Tibial artery (tissue), 4 donors: ENCODE measurements around the gene SNAP29.
"Not testable (repeated sequence)": the region's sequence is repeated elsewhere in the genome, so short reads cannot be mapped to it uniquely, and the experiment has no call there.

ENCODE experiments used
- DNase-seq, 2 donors: peaks; one replicate each; pipeline ENCODE4 v3.0.0-alpha.2; 2019
- H3K27ac ChIP-seq, 2 donors: fragments of 200-600 bp; sonication (generic) in 1 of 2; 1 replicate in 1 of 2; 2 replicates in 1 of 2; pipeline ENCODE4 v1.5.1; 2018 to 2019; ENCODE audit warnings: mild to moderate bottlenecking in 1 of 2
- H3K27me3 ChIP-seq, 2 donors: fragments of 200-600 bp; sonication (generic) in 1 of 2; one replicate each; pipeline versions ENCODE4 v1.5.1 to v1.6.0; 2016 to 2019
- H3K36me3 ChIP-seq, 3 donors: fragments of 200-600 bp; sonication (generic) in 2 of 3; one replicate each; pipeline ENCODE4 v1.5.1; 2016 to 2019; ENCODE audit warnings: mild to moderate bottlenecking in 2 of 3
- H3K4me1 ChIP-seq, 4 donors: fragments of 200-600 bp; sonication (generic) in 2 of 4; 1 replicate in 3 of 4; 2 replicates in 1 of 4; pipeline ENCODE4 v1.5.1; 2016 to 2019
- H3K4me3 ChIP-seq, 2 donors: fragments of 200-600 bp; sonication (generic) in 1 of 2; 1 replicate in 1 of 2; 2 replicates in 1 of 2; pipeline ENCODE4 v1.5.1; 2018 to 2019; ENCODE audit warnings: mild to moderate bottlenecking in 2 of 2
- H3K9me3 ChIP-seq, 3 donors: fragments of 200-600 bp; sonication (generic) in 1 of 3; one replicate each; pipeline ENCODE4 v1.5.1; 2016 to 2019
- CTCF ChIP-seq, 2 experiments: fragments of 200-600 bp in 1 of 2; fragments of 450-650 bp in 1 of 2; IDR thresholded peaks; one replicate each; pipeline ENCODE4 v1.5.1; 2017 to 2019; ENCODE audit warnings: antibody characterized with exemption in 2 of 2, mild to moderate bottlenecking in 1 of 2, moderate library complexity in 1 of 2
- intact Hi-C: fragments of 100-400 bp; cut with DNase I; formaldehyde crosslinking; loops from one replicate; pipeline ENCODE4 v1.15.0; 2023; ENCODE audit warnings: low total_unique reads

Gene SNAP29

GRCh38 chr22:20829491-20830134, 29.2 kb upstream of the SNAP29 start:
- Histone ChIP-seq H3K4me1 (no peaks in the 10 kb centered on the region), H3K27ac (no peak overlapping the region), H3K9me3 (no peaks in the 10 kb centered on the region), H3K36me3 (peaks cover 37 to 86% (median 55%) of the 10 kb centered on the region in 3 donors), H3K4me3 (no peak overlapping the region), H3K27me3 (no peaks in the 10 kb centered on the region)
- TF ChIP-seq CTCF (IDR thresholded peaks at IDR 0.05): no peak
- intact Hi-C loops: no loop called here
- DNase-seq: no peak

- peaks cover 30 to 60% (median 45%) of the 10 kb centered on the region in 3 donors for H3K36me3 ChIP-seq
- no peaks in the 10 kb centered on the region for H3K9me3 ChIP-seq
- no peak for DNase-seq
- no peaks in the 10 kb centered on the region for H3K27me3 ChIP-seq
- no peak overlapping the region for H3K27ac ChIP-seq
- intact Hi-C loops: no loop called here
- TF ChIP-seq CTCF (IDR thresholded peaks at IDR 0.05): no peak
- no peaks in the 10 kb centered on the region for H3K4me1 ChIP-seq
- H3K4me3 ChIP-seq: no peak overlapping the region
Measured at GRCh38 chr22:20833225-20833665, 25.6 kb upstream of the SNAP29 start.

DNA sequence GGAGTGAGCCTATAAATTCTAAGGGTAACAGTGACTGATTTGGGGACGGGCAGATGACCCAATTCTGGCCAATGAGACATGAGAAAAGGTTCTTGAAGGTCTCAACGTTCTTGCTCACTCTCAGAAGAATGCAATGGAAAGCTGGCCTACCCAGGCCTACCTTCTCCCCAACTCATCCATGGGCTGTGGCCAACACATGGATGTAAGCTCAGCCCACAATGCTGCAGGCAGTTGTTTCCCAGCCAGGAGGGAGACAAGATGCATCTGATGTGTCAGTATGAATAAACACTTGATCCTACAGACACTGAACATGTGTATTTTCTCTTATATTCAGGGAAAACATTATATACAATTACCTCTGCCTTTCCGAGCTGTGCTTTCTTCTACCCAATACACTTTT, 24.6 kb upstream of the SNAP29 start:
- Histone ChIP-seq H3K27ac (no peak overlapping the region), H3K36me3 (peaks cover 25 to 50% (median 45%) of the 10 kb centered on the region in 3 donors), H3K4me1 (no peaks in the 10 kb centered on the region), H3K27me3 (no peaks in the 10 kb centered on the region), H3K9me3 (no peaks in the 10 kb centered on the region), H3K4me3 (no peak overlapping the region)
- no peak for TF ChIP-seq CTCF (IDR thresholded peaks at IDR 0.05)
- no peak for DNase-seq
- intact Hi-C loops: no loop called here

DNA sequence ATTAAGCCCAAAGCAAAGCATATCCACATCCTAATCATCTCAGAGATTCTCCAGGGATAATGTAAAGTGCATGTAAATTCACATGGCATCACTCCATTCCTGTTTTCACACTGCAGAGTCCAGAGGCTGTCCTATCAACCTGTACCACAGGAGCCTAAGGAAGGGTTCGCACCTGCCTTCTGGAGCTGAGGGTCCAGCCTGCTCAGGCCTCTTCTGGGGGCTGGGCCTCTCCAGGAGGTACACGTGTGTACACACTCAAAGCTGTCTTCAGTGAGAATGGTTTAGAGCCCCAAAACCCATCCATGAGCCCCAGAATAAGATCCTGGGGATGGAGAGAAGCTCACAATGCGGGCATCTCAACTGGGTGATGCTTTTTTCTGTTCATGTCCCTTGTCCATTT, 24.1 kb upstream of the SNAP29 start:
- Histone ChIP-seq H3K27me3 (no peaks in the 10 kb centered on the region), H3K27ac (no peak overlapping the region), H3K36me3 (peaks cover 25 to 47% (median 44%) of the 10 kb centered on the region in 3 donors), H3K9me3 (no peaks in the 10 kb centered on the region), H3K4me1 (no peaks in the 10 kb centered on the region), H3K4me3 (no peak overlapping the region)
- intact Hi-C loops: no loop called here
- TF ChIP-seq CTCF (IDR thresholded peaks at IDR 0.05): no peak
- no peak for DNase-seq

DNA sequence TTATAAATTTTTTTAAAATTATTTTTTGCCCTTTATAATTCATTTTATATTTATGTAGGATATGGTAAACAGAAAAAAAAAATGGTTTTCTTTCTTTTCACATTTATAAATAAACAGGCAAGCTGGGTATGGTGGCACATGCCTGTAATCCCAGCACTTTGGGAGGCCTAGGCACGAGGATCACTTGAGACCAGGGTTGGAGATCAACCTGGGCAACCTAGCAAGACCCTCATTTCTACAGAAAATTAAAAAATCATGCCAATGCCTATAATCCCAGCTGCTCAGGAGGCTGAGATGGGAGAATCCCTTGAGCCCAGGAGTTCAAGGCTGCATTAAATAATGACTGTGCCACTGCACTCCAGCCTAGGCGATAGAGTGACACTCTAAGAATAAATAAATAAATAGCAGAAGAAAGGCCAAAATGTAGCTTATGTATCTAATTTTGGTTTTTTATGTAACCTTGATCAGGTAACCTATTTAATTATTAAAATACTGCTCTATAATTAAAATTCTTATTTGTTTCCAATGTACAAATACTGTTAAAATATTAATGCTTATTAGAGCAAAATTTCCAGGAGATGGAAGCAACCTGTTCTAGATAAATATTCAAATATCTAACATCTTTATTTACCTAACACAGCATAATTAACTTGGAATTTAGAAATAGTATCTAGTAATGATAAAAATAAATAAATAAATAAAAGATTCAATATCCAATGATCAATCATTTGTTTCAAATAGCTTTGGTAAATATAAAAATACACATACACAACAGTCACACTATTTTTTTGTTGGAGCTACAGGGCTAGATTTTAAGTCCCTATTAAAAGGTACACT, 21.6 kb upstream of the SNAP29 start:
- no peak for TF ChIP-seq CTCF (IDR thresholded peaks at IDR 0.05)
- DNase-seq: no peak
- H3K27me3 ChIP-seq: no peaks in the 10 kb centered on the region
- H3K4me1 ChIP-seq: no peaks in the 10 kb centered on the region
- H3K36me3 ChIP-seq: peaks cover 13 to 22% (median 22%) of the 10 kb centered on the region in 3 donors
- no peak overlapping the region for H3K4me3 ChIP-seq
- no peak overlapping the region for H3K27ac ChIP-seq
- intact Hi-C loops: no loop called here
- no peaks in the 10 kb centered on the region for H3K9me3 ChIP-seq

- DNase-seq, H3K36me3 ChIP-seq, H3K9me3 ChIP-seq, H3K4me3 ChIP-seq, H3K27ac ChIP-seq, H3K4me1 ChIP-seq, intact Hi-C loops, H3K27me3 ChIP-seq: not testable (repeated sequence)
Measured at GRCh38 chr22:20839354-20839753, 19.5 kb upstream of the SNAP29 start.
